Dendritic cell treated with granulocyte-macrophage colony-stimulating factor and Interleukin-4, amounts not matched to agents 40 ng/mL and 50 ng/mL, for 4 days (primary cell): Measurements from ENCODE around the gene DALRD3.

ENCODE experiments used
- H3K27ac Mint-ChIP-seq: one replicate; pipeline ENCODE4 v1.8.0; 2022; ENCODE audit warnings: mild to moderate bottlenecking, mixed read lengths
- H3K27me3 Mint-ChIP-seq: one replicate; pipeline ENCODE4 v1.8.0; 2022; ENCODE audit warnings: mild to moderate bottlenecking, mixed read lengths
- H3K36me3 Mint-ChIP-seq: one replicate; pipeline ENCODE4 v1.8.0; 2022; ENCODE audit warnings: low read depth, mixed read lengths
- H3K4me1 Mint-ChIP-seq: one replicate; pipeline ENCODE4 v1.8.0; 2022; ENCODE audit warnings: low read depth, mixed read lengths
- H3K4me3 Mint-ChIP-seq: one replicate; pipeline ENCODE4 v1.8.0; 2022; ENCODE audit warnings: mild to moderate bottlenecking, moderate library complexity, mixed read lengths
- H3K9me3 Mint-ChIP-seq: one replicate; pipeline ENCODE4 v1.8.0; 2022; ENCODE audit warnings: mixed read lengths
- intact Hi-C: fragments of 100-400 bp; cut with micrococcal nuclease; formaldehyde crosslinking; loops from one replicate; pipeline ENCODE4 v1.15.0; 2022

The DALRD3 gene

DNA sequence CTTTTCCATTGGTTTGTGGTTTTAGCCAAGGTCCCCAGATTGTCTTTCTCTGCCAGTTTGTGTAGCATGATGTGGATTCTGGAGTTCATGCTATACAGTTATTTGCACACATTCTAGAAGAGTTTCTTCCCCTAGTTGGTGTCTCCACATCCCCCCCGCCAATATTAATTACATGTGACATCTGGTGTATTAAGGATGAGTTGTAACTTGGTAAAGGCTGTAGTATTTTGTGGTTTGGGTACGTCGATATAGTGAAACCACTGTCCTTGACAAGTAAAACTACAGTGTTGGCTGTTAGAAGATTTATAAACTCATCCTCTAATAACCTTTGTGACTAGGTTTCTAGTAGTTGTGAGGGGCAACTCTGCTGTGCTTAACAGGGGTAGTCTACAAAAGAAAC lies 52.0 kb downstream of the DALRD3 start:
- Mint-ChIP-seq H3K4me3 (no peak overlapping the region), H3K4me1 (no peaks in the 10 kb centered on the region), H3K27ac (no peak overlapping the region), H3K9me3 (no peaks in the 10 kb centered on the region), H3K36me3 (peaks cover 96% of the 10 kb centered on the region), H3K27me3 (no peaks in the 10 kb centered on the region)
- intact Hi-C loops: loop anchor here (2.0 kb wide), 1 partner anchor 76 kb away; no protein-coding TSS in a partner anchor
